ENCODE results near the gene PRICKLE4. TPM values are rescaled to one million over a fixed set of nuclear protein-coding genes. Genes with fewer than 3 reads are reported as not detected.

The PRICKLE4 gene
- total and polyA plus RNA-seq, 2 of the 4 experiments (the other 2 are of a cell fraction): 0.72 TPM; not detected in 1

GRCh38 chr6:41774841-41775240 lies 5.7 kb upstream of the PRICKLE4 start:
- no peak overlapping the region for H2BK5ac ChIP-seq (ENCODE audit: low read depth, low read length, poor library complexity, severe bottlenecking)
- H3K4me1 ChIP-seq (ENCODE audit: control insufficient read depth, insufficient read depth, low read length): peaks cover 5% of the 10 kb centered on the region
- no TSS peak for BruUV-seq (replicated peaks)
- no CpG with 5 or more reads among the region's 3 CpGs for WGBS, 2 experiments (ENCODE audit: extremely low coverage in 2 of 2, insufficient read length in 1 of 2)
- DNase-seq (peak; percentile 65), ATAC-seq (ENCODE audit: low read depth) (no peak)
- no peak overlapping the region for H2BK120ac ChIP-seq (ENCODE audit: low read depth, low read length)
- H3K56ac ChIP-seq (ENCODE audit: extremely low read depth, insufficient read depth, low read length): no peak overlapping the region
- no peak overlapping the region for H4K8ac ChIP-seq (ENCODE audit: low read depth in 2 of 2, low read length in 2 of 2)
- H2AK5ac ChIP-seq (ENCODE audit: low read depth, low read length): no peak overlapping the region
- H3K9me1 ChIP-seq (ENCODE audit: insufficient read depth, low read length): no peaks in the 10 kb centered on the region
- H4K5ac ChIP-seq (ENCODE audit: low read depth, low read length): no peak overlapping the region
- POLR2A ChIA-PET (ENCODE audit: unreplicated experiment): no interaction called here
- in situ Hi-C loops (cut with MboI; ENCODE audit: low sequenced_read_pairs) (no loop called here), intact Hi-C loops (cut with micrococcal nuclease) (loop anchor here (5.0 kb wide), 1 partner anchor 78 kb away; no protein-coding TSS in a partner anchor), dilution Hi-C loops (cut with HindIII; ENCODE audit: low sequenced_read_pairs, unreplicated experiment) (no loop called here)
- H3K18ac ChIP-seq (ENCODE audit: low read depth, low read length): no peak overlapping the region
- no peak overlapping the region for H3K14ac ChIP-seq (replicated peaks; ENCODE audit: low read depth, low read length)
- H3K27ac ChIP-seq (ENCODE audit: insufficient read depth, low read length): no peak overlapping the region
- no peaks in the 10 kb centered on the region for H3K27me3 ChIP-seq (ENCODE audit: control insufficient read depth, insufficient read depth, low read length)
- no peaks in the 10 kb centered on the region for H4K20me1 ChIP-seq (ENCODE audit: insufficient read depth, low read length)
- CTCF ChIA-PET: interaction anchor here (0.5 to 0.8 kb wide), 2 partner anchors 75 to 406 kb away, joined by 3 read pairs; no protein-coding TSS in a partner anchor
- TF ChIP-seq ELK1 (IDR thresholded peaks at IDR 0.05; ENCODE audit: borderline replicate concordance, low read depth, low read length): no peak
- no peak for TF ChIP-seq MAZ (IDR thresholded peaks at IDR 0.05; ENCODE audit: borderline replicate concordance, low read depth, low read length)
- no peak for TF ChIP-seq CHD1 (IDR thresholded peaks at IDR 0.05; ENCODE audit: low read depth, low read length)
- no peak for TF ChIP-seq FOS (IDR thresholded peaks at IDR 0.05; ENCODE audit: low read depth, low read length)
- TF ChIP-seq USF2 (IDR thresholded peaks at IDR 0.05; ENCODE audit: low read depth, low read length): no peak
- TF ChIP-seq NFE2L2 (IDR thresholded peaks at IDR 0.05; ENCODE audit: low read depth, low read length): no peak
- no peak for TF ChIP-seq RCOR1 (IDR thresholded peaks at IDR 0.05; ENCODE audit: insufficient replicate concordance, low read length)
- H2AK9ac ChIP-seq (replicated peaks; ENCODE audit: low read depth, low read length, poor library complexity): peak overlapping the region; percentile 3
- H4K91ac ChIP-seq (ENCODE audit: insufficient read depth, low read depth, low read length): no peak overlapping the region
- peaks cover 10 to 16% of the 10 kb centered on the region in 2 experiments for H3K79me1 ChIP-seq (ENCODE audit: low read depth in 1 of 2, low read length in 2 of 2)
- H3K9me3 ChIP-seq (ENCODE audit: control insufficient read depth, insufficient read depth, low read length): no peaks in the 10 kb centered on the region
- H3K36me3 ChIP-seq (ENCODE audit: control insufficient read depth, insufficient read depth, low read length): peaks cover 43% of the 10 kb centered on the region
- H2AFZ ChIP-seq (replicated peaks; ENCODE audit: low read length, poor library complexity): no peak overlapping the region
- H3K4me2 ChIP-seq (ENCODE audit: low read depth, low read length): no peak overlapping the region
- H3K9ac ChIP-seq (ENCODE audit: low read depth, low read length): no peak overlapping the region
- no peak overlapping the region for H2BK15ac ChIP-seq (ENCODE audit: low read depth, low read length)
- H3K23ac ChIP-seq (ENCODE audit: low read depth, low read length): no peak overlapping the region
- no peak overlapping the region for H3K4me3 ChIP-seq (ENCODE audit: insufficient read depth, low read depth, low read length)
- H3K4ac ChIP-seq (ENCODE audit: low read depth, low read length): no peak overlapping the region
- no peak overlapping the region for H2BK20ac ChIP-seq (ENCODE audit: low read depth, low read length)
